Globus pallidus (tissue), 1 donor: ENCODE measurements around the gene LSM7.

Source experiments
- DNase-seq: peaks from one replicate; pipeline ENCODE4 v3.0.0-alpha.2; 2015; ENCODE audit warnings: low spot score

LSM7 gene

GRCh38 chr19:2328401-2329148, at the start of gene LSM7, which contains the start of gene SPPL2B:
TSS of gene LSM7 (minus strand) at chr19:2328586. CDS start at chr19:2328566, 20 bp downstream.
TSS of gene SPPL2B (plus strand) at chr19:2328684. CDS start at chr19:2328710, 26 bp downstream.
- DNase-seq = peak; percentile 85

DNA sequence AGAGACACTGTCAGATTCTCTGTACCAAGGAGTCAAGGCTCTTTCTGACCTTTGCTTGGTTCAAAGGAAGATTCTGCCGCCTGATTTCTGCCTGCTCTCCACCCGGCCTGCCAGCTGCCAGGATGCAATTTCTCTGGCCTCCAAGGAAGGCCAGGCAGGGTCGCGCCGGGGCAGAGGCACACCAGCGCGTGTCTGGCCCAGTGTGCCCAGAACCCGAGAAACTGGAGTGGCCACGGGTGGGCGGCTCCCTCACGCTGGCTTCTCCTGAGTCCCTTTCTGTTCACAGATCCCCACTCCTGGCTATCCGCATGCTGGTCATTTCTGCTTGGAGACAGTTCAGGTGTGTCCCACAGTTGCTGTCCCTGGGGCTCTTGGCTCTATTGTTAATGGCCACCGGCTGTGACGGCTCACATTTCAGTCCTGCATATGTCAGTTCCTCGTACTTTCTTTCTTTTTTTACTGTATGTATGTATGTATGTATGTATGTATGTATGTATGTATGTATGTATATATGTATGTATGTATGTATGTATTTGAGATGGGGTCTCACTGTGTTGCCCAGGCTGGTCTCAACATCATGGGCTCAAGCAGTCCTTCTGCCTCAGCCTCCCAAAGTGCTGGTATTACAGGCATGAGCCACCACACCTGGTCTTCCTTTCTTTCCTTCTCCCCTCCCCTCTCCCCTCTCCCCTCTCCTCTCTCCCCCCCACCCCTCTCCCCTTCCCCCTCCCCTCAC, 48.6 kb upstream of the LSM7 start:
- DNase-seq = no peak

- DNase-seq = no peak
Measured at GRCh38 chr19:2375353-2376121, 47.2 kb upstream of the LSM7 start.

DNA sequence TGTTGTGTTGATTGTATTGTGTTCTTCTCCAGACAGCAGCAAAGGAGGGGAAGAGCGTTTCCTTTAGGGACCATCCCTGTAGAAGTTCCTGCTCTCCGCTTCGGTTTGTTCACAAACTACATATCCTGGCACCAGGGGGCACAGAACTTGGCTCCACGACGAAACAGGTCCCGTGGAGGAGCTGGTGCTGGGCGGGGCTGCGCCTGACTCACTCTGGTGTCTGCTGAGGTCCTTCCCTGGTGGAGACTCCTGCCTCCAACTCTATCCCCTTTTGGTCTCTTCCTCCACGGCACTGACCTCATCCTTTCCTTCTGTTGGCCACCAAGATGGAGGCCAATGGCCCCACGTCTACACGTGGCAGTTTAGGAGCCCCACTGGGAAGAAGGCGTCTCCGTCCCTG, 46.4 kb upstream of the LSM7 start:
- DNase-seq = no peak

GRCh38 chr19:2372076-2372612, 43.8 kb upstream of the LSM7 start:
- DNase-seq = no peak

GRCh38 chr19:2371656-2372055, 43.3 kb upstream of the LSM7 start:
- no peak for DNase-seq

GRCh38 chr19:2365201-2365970, 37.0 kb upstream of the LSM7 start:
- no peak for DNase-seq

DNA sequence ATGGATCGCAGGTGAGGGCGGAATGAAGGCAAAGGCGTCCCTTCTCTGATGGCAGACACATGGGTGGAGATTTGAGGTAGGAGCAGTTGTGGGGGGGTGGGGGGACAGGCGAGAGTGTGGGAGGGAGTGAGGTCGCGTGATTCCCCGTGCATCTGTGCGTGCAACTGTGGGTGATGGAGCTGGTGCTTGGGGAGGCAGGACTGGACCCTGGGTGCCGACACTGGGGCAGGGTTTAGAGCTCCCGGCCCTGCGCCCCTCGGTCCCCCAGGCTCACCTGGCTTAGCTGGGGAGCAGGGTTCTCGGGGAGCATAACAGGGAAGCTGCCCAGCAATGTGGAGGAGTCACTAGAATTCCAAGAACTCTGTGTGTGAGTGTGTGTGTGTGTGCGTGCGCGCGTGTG, 35.0 kb upstream of the LSM7 start:
- DNase-seq = no peak

- DNase-seq = no peak
Measured at GRCh38 chr19:2362970-2363300, 34.5 kb upstream of the LSM7 start.

DNA sequence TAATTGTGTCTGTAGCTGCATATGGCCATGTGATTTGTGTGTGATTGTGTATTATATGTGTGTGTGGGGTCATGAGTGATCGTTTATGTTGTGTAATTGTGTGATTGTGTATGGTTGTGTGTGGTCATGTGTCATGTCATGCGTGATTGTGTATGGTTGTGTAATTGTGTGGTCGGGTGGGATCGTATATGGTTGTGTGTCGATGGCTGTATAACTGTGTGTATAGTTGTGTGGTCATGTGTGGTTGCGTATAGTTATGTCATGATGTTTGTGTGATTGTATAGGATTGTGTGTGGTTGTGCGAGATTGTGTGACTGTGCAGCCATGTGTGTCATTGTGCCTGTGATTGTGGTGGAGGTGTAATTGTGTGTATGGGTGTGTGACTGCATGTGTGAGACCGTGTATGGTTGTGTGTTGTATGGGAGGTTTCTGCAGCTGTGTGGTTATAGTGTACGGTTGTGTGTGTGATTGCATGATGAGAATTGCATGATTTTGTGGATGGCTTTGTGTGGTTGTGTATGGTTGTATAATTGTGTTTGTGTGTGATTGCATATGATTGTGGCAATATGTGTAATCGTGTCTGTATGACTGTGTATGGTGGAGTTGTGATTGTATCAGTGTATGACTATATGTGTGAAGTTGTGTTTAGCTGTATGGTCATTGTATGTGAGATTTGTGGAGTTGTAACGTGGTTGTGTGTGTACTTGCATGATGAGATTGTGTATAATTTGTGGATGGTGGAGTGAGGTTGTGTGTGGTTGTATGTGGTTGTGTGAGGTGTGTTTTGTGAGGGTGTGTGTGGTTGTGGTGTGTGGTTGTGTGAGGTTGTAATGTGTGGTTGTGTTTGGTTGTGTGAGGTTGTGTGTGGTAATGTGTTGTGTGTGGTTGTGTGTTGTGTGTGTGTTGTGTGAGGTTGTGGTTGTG, 33.9 kb upstream of the LSM7 start:
- no peak for DNase-seq

DNA sequence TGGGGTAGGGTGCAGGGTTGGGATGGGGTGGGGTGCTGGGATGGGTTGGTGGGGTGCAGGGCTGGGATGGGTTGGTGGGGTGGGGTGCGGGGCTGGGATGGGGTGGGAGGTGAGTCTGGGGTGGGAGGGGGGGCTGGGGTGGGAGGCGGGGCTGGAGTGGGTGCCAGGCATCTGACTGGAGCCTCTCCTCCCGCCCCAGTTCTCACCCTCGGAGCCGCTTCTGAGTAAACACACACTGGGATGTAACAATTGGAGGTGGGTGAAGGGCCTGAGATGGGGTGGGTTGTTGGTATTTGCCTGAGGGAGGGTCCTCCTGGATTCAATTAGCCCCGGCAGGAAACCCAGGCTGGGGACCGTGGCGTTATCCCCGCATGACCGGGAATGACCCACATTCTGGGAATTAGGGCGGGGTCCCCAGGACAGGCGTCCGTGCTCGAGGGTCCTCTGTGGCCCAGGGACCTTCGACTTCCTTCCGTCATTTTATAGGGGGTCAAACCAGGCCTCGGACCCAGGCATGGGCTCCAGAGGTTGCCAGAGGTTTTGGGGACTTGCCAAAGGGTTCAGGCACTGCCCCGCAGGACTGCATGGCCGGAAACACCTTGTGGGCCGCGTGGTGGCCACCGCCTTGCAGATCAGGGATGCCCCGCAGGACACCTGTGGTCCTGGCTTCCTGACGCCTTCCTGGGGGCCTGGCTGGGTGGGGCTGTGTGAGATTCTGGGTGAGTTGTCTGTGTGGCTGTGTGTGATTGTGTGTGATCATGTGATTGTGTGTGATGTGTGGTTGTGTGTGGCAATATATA, 33.1 kb upstream of the LSM7 start:
- no peak for DNase-seq

GRCh38 chr19:2360833-2361232, 32.4 kb upstream of the LSM7 start:
- DNase-seq = no peak

- no peak for DNase-seq
Measured at GRCh38 chr19:2359992-2360685, 31.8 kb upstream of the LSM7 start, which contains the start of gene TMPRSS9. TSS of gene TMPRSS9 (plus strand) at chr19:2360265. CDS start at chr19:2389786, 29,521 bp downstream.

GRCh38 chr19:2358548-2359173, 30.3 kb upstream of the LSM7 start:
- no peak for DNase-seq

DNA sequence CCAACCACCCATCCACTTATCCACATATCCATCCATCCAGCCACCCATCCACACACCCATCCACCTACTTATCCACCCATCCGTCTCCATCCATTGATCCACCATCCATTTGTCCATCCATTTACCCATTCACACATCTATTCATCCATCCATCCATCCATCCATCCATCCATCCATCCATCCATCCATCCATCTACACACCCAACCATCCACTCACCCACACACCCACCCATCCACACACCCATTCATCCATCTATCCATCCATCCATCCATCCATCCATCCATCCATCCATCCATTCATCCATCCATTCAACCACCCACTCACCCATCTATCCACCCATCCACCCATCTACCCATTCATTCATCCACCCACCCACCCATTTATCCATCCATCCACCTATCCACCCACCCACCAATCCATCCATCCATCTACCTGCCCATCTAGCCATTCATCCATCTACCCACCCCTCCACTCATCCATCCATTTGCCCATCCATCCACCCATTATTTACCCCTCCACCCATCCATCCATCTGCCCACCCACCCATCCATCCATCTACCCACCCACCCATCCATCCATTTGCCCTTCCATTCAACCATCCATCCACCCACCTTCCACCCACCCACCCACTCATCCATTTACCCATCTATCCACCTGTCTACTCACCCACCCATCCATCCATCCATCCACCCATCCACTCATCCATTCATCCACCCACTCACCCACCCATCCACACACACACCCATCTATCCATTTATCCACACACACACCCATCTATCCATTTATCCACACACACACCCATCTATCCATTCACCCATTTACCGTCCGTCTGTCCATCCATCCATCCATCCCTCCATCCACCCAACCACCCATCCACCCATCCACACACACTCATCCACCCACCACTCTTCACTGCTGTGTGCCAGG, 29.2 kb upstream of the LSM7 start:
- DNase-seq = no peak

DNA sequence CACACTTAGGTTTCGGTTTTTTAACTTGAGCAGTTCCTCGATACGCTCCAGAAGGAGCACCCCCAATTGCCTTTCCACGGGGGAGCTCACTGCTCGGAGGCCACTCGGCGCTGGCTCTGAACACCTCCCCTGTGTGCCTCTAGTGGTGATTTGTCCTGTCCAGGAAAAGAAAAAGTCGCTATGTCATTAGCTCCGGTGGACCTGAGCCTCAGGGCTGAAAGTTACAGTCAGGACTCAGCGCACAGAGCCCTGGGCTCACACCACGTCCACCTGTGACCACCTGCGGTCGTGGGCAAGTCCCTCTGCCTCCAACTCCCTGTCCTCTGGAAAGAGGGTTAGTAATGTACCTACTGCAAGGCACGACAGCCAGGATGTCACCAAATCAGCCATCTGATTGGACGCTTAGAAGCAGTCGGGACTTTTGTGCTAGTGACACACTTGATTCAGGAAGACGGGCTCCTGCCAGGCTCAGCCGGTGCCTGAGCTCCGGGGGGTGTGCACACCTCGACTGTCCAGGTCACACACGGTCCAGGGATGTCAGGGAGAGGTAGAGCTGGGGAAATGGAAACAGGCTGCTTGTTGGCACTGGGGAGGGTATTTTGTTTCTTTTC, 27.8 kb upstream of the LSM7 start:
- no peak for DNase-seq
